A549 (cell line): ENCODE measurements around the gene DNASE1L1. TPM values are rescaled to one million over a fixed set of nuclear protein-coding genes. Genes with fewer than 3 reads are reported as not detected.
A peak's percentile ranks its signal among the peaks of the same experiment; 100 is the strongest.

ENCODE experiments used
- ATAC-seq, 2 experiments: fragments of 200-7000 bp in 1 of 2; fragments of >200 bp in 1 of 2; cut with Nextera tagmentation in 1 of 2; cut with Tn5 transposase in 1 of 2; 3 replicates each; pipeline versions ENCODE4 v1.8.0 to v1.9.1; 2018 to 2020; ENCODE audit warnings: mild to moderate bottlenecking in 1 of 2, moderate library complexity in 1 of 2
- CTCF ChIA-PET: fragments of 300-600 bp; sonication (Branson Sonifier 250); formaldehyde crosslinking; extraction: SDS; loops from one replicate; lab custom pipeline; 2021; ENCODE audit warnings: antibody characterized with exemption, inconsistent platforms; lab: Yijun Ruan, JAX
- POLR2A ChIA-PET: fragments of 350-600 bp; formaldehyde crosslinking; extraction: SDS; loops from one replicate; lab custom pipeline; 2021; ENCODE audit warnings: antibody characterized with exemption, inconsistent platforms; lab: Yijun Ruan, JAX
- DNase-seq, 2 experiments: peaks; one replicate each; pipeline versions ENCODE4 v3.0.0 to v3.0.0-alpha.2; 2011 to 2016; ENCODE audit warnings: low read depth in 1 of 2, low spot score in 1 of 2
- FAIRE-seq: peaks from 2 replicates; lab custom pipeline; 2011; peaks lifted over from hg19 to GRCh38; lab: Jason Lieb, UNC
- H3K27ac ChIP-seq, 2 experiments: fragments of >200 bp; sonication (Bioruptor Twin); formaldehyde crosslinking; 3 replicates each; pipeline ENCODE4 v1.5.1; 2016 to 2017
- H3K4me1 ChIP-seq: fragments of >200 bp; sonication (Bioruptor Twin); formaldehyde crosslinking; 3 replicates; pipeline ENCODE4 v1.6.1; 2016
- H3K4me2 ChIP-seq: fragments of >200 bp; sonication (Bioruptor Twin); formaldehyde crosslinking; 3 replicates; pipeline ENCODE4 v1.6.1; 2016
- H3K4me3 ChIP-seq: fragments of >200 bp; sonication (Bioruptor Twin); formaldehyde crosslinking; 3 replicates; pipeline ENCODE4 v1.5.1; 2016
- H3K9me3 ChIP-seq: fragments of >200 bp; sonication (Bioruptor Twin); formaldehyde crosslinking; 3 replicates; pipeline ENCODE4 v1.6.1; 2016
- BCL3 ChIP-seq: fragments of >200 bp; sonication (Bioruptor Twin); formaldehyde crosslinking; IDR thresholded peaks from 3 replicates; pipeline ENCODE4 v1.6.1; 2016
- BHLHE40 ChIP-seq: IDR thresholded peaks from 2 replicates; pipeline ENCODE4 v1.6.1; 2012; ENCODE audit warnings: low read depth, low read length, inconsistent platforms
- CHD2 ChIP-seq: fragments of 150-350 bp; IDR thresholded peaks from 2 replicates; pipeline ENCODE4 v1.6.1; 2014; ENCODE audit warnings: low read length; ENCODE audit not compliant: partially characterized antibody
- EHF ChIP-seq: fragments of 250-450 bp; sonication (Bioruptor Pico); IDR thresholded peaks from 2 replicates; pipeline ENCODE4 v1.5.0; 2020; ENCODE audit warnings: mild to moderate bottlenecking
- FOSB ChIP-seq: fragments of 250-450 bp; sonication (Bioruptor Pico); IDR thresholded peaks from 2 replicates; pipeline ENCODE4 v1.5.0; 2020; ENCODE audit warnings: mild to moderate bottlenecking, moderate library complexity
- HMGXB4 ChIP-seq: fragments of 250-450 bp; sonication (Bioruptor Pico); IDR thresholded peaks from 2 replicates; pipeline ENCODE4 v1.5.0; 2021; ENCODE audit warnings: mild to moderate bottlenecking, moderate library complexity, borderline replicate concordance
- JUN ChIP-seq, 2 experiments: fragments of >200 bp; sonication (Bioruptor Twin); formaldehyde crosslinking; IDR thresholded peaks; 2 replicates in 1 of 2; 3 replicates in 1 of 2; pipeline ENCODE4 v1.6.1; 2016 to 2017
- KDM5A ChIP-seq: fragments of 200-600 bp; sonication (generic); IDR thresholded peaks from 2 replicates; pipeline ENCODE4 v1.6.1; 2016; ENCODE audit warnings: antibody characterized with exemption, mild to moderate bottlenecking
- MAZ ChIP-seq: fragments of 150-350 bp; IDR thresholded peaks from 2 replicates; pipeline ENCODE4 v1.6.1; 2014; ENCODE audit warnings: antibody characterized with exemption, low read depth, low read length, borderline replicate concordance
- MYC ChIP-seq: IDR thresholded peaks from 2 replicates; pipeline ENCODE4 v1.6.1; 2012; ENCODE audit warnings: mild to moderate bottlenecking, inconsistent platforms, low read length, improper control_type of control experiment, borderline replicate concordance
- NR3C1 ChIP-seq: fragments of >200 bp; sonication (Bioruptor Twin); formaldehyde crosslinking; IDR thresholded peaks from 3 replicates; pipeline ENCODE4 v1.6.1; 2017
- PHF8 ChIP-seq: fragments of 200-600 bp; sonication (generic); IDR thresholded peaks from 2 replicates; pipeline ENCODE4 v1.6.1; 2016; ENCODE audit warnings: low read depth, mild to moderate bottlenecking, antibody characterized with exemption, moderate library complexity, borderline replicate concordance
- POLR2A ChIP-seq: IDR thresholded peaks from 2 replicates; pipeline ENCODE4 v1.6.1; 2012; ENCODE audit warnings: mild to moderate bottlenecking, low read length
- POLR2AphosphoS2 ChIP-seq: conservative IDR thresholded peaks from 2 replicates; pipeline ENCODE4 v1.6.1; 2012; ENCODE audit warnings: low read length, improper control_type of control experiment, inconsistent platforms
- RARB ChIP-seq: fragments of 250-450 bp; sonication (Bioruptor Pico); IDR thresholded peaks from 2 replicates; pipeline ENCODE4 v1.8.0; 2021; ENCODE audit warnings: mild to moderate bottlenecking, moderate library complexity
- REST ChIP-seq: fragments of 200-600 bp; sonication (generic); IDR thresholded peaks from 2 replicates; pipeline ENCODE4 v1.6.1; 2016; ENCODE audit warnings: antibody characterized with exemption, mild to moderate bottlenecking, moderate library complexity
- RFX5 ChIP-seq: fragments of 450-650 bp; IDR thresholded peaks from 2 replicates; pipeline ENCODE4 v1.7.1; 2014; ENCODE audit warnings: antibody characterized with exemption, mild to moderate bottlenecking, moderate library complexity
- SREBF2 ChIP-seq: fragments of 450-650 bp; IDR thresholded peaks from 2 replicates; pipeline ENCODE4 v1.6.1; 2014; ENCODE audit warnings: mild to moderate bottlenecking, moderate library complexity
- ZC3H11A ChIP-seq: fragments of 450-650 bp; IDR thresholded peaks from 2 replicates; pipeline ENCODE4 v1.6.1; 2014; ENCODE audit warnings: antibody characterized with exemption, mild to moderate bottlenecking
- ZNF302 ChIP-seq: fragments of 250-450 bp; sonication (Bioruptor Pico); IDR thresholded peaks from 2 replicates; pipeline ENCODE4 v1.9.0; 2021; ENCODE audit warnings: inconsistent platforms, mild to moderate bottlenecking, moderate library complexity
- ZSCAN20 ChIP-seq: fragments of 250-450 bp; sonication (Bioruptor Pico); IDR thresholded peaks from 2 replicates; pipeline ENCODE4 v1.8.0; 2022; ENCODE audit warnings: mild to moderate bottlenecking, moderate library complexity
- WGBS: methylation state at CpG from one replicate; pipeline ENCODE4 v1.1.6; 2017; ENCODE audit errors: missing lambda C conversion rate; 5-methylcytosine and 5-hydroxymethylcytosine counted together
- polyA plus RNA-seq, 4 experiments: library from polyadenylated mRNA; depleted of rRNA in 3 of 4; stranded (reverse); fragments of >200 nt; fragmentation: RNase III in 1 of 4; extraction: RNeasy Plus Mini Kit Qiagen cat#74134 plus additional on column Dnase treatment in 1 of 4; gene quantifications; 2 replicates in 3 of 4; 3 replicates in 1 of 4; pipeline ENCODE4 v1.2.3, GENCODE V29; 2011 to 2017
- TF ChIP-seq, protein P1 (sequence below): fragments of 250-450 bp; sonication (Bioruptor Pico); IDR thresholded peaks from 2 replicates; pipeline ENCODE4 v1.5.0; 2020; ENCODE audit warnings: low read depth, mild to moderate bottlenecking, moderate library complexity
- TF ChIP-seq, protein P2 (sequence below): IDR thresholded peaks from 2 replicates; pipeline ENCODE4 v1.6.1; 2012
- TF ChIP-seq, protein P3 (sequence below): IDR thresholded peaks from 2 replicates; pipeline ENCODE4 v1.6.1; 2012

DNASE1L1 gene
- polyA plus RNA-seq, 2 of the 4 experiments (the other 2 are of a cell fraction) = 14.3 to 24.5 TPM

DNA sequence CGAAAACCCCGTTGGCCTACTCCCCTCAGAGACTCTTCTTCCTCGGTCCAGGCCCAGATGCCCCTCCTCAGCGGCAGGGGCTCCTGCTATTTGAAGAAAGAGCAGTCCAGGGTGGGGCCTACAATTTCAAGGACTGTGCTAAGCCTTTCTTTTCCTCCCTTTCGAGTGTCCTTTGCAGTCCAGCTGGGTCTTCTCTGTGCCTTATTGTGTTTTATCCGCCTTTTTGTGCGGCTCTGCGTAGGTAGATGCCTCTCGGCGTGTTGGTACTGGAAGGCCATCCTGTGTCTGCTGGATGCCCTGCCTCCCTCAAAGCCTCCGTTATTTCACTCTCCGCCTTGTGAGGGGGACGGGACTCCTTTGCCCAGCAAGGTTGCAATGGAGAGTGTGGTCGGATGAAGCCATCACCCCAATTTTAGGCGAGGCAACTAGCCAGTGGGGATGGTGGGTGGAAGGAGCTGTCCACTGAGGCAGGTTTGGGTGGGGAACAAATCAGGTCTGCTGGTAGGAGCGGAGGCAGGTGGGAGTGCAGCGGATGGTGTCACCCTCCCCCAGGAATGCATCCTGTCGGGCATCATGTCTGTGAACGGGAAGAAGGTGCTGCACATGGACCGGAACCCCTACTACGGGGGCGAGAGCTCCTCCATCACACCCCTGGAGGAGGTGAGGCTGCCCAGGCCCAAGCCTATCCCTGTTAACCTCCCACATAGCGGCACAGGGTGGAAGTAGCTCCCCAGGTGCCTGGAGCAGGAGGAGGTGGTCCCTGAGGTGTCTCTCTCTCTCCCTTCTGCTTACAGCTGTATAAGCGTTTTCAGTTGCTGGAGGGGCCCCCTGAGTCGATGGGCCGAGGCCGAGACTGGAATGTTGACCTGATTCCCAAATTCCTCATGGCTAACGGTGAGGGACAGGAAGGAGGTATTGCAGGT lies 29.2 kb upstream of the DNASE1L1 start:
- CTCF ChIA-PET = interaction anchor here (0.6 to 1.2 kb wide), 2 partner anchors 11 to 102 kb away, joined by 3 to 5 read pairs; no protein-coding TSS in a partner anchor
- peak overlapping the region; percentile 98 for H3K4me2 ChIP-seq
- DNase-seq = no peak
- POLR2A ChIA-PET = no interaction called here
- FAIRE-seq = no peak
- WGBS = 71% methylated on average over 22 of the region's 28 CpGs
- ATAC-seq = peak in 1 of 2 experiments; percentile 4; a peak in 1 of 6 replicates
- peaks cover 13% of the 10 kb centered on the region; the same call in 1 of the 3 replicates for H3K4me1 ChIP-seq
- H3K4me3 ChIP-seq = peak overlapping the region; percentile 97
- no peaks in the 10 kb centered on the region for H3K9me3 ChIP-seq
- H3K27ac ChIP-seq = peak overlapping the region; percentile 100
- TF ChIP-seq PHF8 (no peak), FOSB (CRISPR knock-in tag) (no peak), EHF (CRISPR knock-in tag) (no peak), KDM5A (no peak), CHD2 (no peak), JUN (IDR thresholded peaks at IDR 0.05) (no peak), ZC3H11A (no peak), RARB (CRISPR knock-in tag) (no peak), MAZ (no peak), BHLHE40 (no peak), HMGXB4 (CRISPR knock-in tag) (no peak), ZSCAN20 (no peak), SREBF2 (no peak), ZNF302 (no peak)
- TF ChIP-seq, protein P1, sequence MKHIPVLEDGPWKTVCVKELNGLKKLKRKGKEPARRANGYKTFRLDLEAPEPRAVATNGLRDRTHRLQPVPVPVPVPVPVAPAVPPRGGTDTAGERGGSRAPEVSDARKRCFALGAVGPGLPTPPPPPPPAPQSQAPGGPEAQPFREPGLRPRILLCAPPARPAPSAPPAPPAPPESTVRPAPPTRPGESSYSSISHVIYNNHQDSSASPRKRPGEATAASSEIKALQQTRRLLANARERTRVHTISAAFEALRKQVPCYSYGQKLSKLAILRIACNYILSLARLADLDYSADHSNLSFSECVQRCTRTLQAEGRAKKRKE (CRISPR knock-in tag) = no peak
- TF ChIP-seq, protein P2, sequence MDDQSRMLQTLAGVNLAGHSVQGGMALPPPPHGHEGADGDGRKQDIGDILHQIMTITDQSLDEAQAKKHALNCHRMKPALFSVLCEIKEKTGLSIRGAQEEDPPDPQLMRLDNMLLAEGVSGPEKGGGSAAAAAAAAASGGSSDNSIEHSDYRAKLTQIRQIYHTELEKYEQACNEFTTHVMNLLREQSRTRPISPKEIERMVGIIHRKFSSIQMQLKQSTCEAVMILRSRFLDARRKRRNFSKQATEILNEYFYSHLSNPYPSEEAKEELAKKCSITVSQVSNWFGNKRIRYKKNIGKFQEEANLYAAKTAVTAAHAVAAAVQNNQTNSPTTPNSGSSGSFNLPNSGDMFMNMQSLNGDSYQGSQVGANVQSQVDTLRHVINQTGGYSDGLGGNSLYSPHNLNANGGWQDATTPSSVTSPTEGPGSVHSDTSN = no peak
- TF ChIP-seq, protein P3, sequence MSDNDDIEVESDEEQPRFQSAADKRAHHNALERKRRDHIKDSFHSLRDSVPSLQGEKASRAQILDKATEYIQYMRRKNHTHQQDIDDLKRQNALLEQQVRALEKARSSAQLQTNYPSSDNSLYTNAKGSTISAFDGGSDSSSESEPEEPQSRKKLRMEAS = no peak

DNA sequence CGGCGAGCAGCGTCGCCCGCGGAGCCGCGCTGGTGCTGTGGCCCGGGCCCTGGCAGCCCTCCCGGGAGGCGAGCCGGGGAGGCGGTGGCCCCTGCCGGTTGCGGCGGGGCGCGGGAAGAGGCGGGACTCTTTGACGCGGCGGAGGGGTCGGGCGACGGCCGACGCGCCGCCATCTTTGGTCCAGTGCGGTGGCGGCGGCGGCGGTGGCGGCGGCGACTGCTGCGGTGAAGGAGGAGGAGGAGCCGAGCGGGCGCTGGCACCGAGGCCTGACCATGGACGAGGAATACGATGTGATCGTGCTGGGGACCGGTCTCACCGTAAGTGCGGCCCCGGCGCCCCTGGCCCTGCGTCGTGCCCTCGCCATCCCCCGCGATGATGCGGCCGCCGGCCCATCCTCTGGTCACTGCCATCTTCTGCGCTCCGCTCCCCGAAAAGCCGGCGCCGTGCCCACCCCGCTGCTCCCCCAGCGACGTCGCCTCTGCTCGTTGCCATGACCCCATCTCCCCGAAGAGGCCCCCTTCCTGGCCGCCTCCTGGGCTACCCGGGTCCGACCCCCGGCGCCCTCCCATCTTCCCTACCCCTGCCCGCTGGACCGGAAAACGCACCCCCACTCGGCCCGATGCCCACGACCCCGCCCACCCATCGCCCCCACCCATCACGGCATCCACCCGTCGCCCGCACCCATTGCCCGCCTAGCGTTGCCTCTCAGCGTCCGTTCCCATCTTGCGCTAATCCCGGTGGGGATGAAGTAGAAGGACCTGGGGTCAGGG lies 28.1 kb upstream of the DNASE1L1 start, which contains the start of gene GDI1:
Gene GDI1, plus strand, starts transcription at position 172 of the 770 bp plus-strand sequence. Its CDS starts 101 bp downstream, at position 273.
- FAIRE-seq (no peak), DNase-seq (peak; percentile 58 to 75), ATAC-seq (peak; percentile 66 to 74; a peak in 5 of 6 replicates)
- POLR2A ChIA-PET = no interaction called here
- 0% methylated on average over 6 of the region's 93 CpGs for WGBS
- CTCF ChIA-PET = no interaction called here
- peak within 1 kb of the TSS; percentile 97 for H3K4me3 ChIP-seq
- H3K9me3 ChIP-seq = no peaks in the 10 kb centered on the region
- peak within 1 kb of the TSS; percentile 100 for H3K27ac ChIP-seq
- peak within 1 kb of the TSS; percentile 98 for H3K4me2 ChIP-seq
- peaks cover 12% of the 10 kb centered on the region; the same call in 1 of the 3 replicates for H3K4me1 ChIP-seq
- TF ChIP-seq NR3C1 = no peak
- TF ChIP-seq BCL3 = peak; percentile 71; the same call in 1 of the 3 replicates
- TF ChIP-seq POLR2AphosphoS2 = no peak
- TF ChIP-seq RFX5 = no peak
- no peak for TF ChIP-seq REST
- no peak for TF ChIP-seq MYC
- peak; percentile 27; the same call in 1 of the 2 replicates for TF ChIP-seq PHF8
- TF ChIP-seq JUN (IDR thresholded peaks at IDR 0.05) = peak; percentile 71 to 93; a peak in 4 of 5 replicates
- TF ChIP-seq POLR2A = peak; percentile 71
- TF ChIP-seq, protein P2 = peak; percentile 91
